NCI-H345 treated with DMSO at 0.1 percent for 48 hours (cell line): ENCODE results near the gene INPP5A.

Experiments
- DNase-seq: peaks from one replicate; lab custom pipeline; 2025; ENCODE audit not compliant: unreplicated experiment; lab: John Stamatoyannopoulos, UW

Gene INPP5A

GRCh38 chr10:132776186-132776585, 238.6 kb downstream of the INPP5A start:
- DNase-seq: no peak

- no peak for DNase-seq
These were observed 239.2 kb downstream of the INPP5A start for GRCh38 chr10:132776821-132777220.

- no peak for DNase-seq
These were observed 239.9 kb downstream of the INPP5A start for GRCh38 chr10:132777441-132777840.

- DNase-seq: no peak
These were observed 242.1 kb downstream of the INPP5A start for GRCh38 chr10:132779549-132780294.

GRCh38 chr10:132780356-132780755, 242.8 kb downstream of the INPP5A start:
- DNase-seq: no peak

- no peak for DNase-seq
These were observed 244.0 kb downstream of the INPP5A start for GRCh38 chr10:132781556-132781955.

GRCh38 chr10:132783165-132783939, 245.8 kb downstream of the INPP5A start:
- DNase-seq: no peak

DNA sequence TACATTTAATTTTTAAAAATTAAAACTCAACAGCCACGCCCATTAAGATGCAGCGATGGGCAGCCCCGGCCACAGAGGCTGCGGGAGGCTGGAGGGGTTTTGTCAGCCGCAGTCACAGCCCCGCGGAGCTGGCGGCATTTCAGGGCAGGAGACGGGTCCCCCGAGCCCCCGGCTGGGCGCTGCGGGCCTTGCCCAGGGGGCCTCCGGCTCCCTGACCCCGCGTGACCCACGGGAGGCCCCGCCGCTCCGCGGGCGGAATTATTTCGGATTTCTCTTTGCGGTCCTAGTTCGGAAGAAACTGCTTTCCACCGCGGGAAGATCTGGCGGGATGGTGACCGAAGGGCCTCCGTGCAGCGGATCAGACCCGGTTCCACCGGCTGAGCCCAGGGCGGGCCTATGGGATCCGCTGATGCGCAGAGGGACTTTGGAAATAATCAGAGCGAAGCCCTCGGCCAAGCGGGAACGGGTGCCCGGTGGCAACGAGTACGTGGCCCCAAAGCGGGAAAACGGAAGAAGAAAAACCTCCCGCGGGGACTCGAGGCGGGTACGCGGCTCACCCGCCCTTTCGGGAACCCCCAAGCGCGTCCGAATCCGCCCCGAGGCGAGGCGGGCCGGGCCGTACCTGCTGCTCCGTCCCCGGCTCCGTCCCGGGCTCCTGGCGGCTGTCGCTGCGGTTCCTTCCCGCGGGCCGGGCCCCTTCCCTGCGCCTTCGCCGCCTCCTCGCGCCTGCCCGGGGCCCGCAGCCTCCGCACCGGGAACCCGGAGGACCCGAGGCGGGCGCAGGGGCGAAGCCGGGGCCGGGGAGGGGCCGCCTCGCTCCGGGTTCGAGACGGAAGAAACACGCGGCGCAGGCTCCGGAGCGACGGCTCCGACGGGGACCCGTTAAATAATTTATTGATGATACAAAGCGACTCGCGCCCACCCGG, 246.6 kb downstream of the INPP5A start:
- no peak for DNase-seq

GRCh38 chr10:132784866-132785722, 247.5 kb downstream of the INPP5A start:
- DNase-seq: no peak

- no peak for DNase-seq
These were observed 248.3 kb downstream of the INPP5A start, which contains the start of gene NKX6-2 for GRCh38 chr10:132785723-132786475. TSS of gene NKX6-2 (minus strand) at chr10:132786147. CDS start at chr10:132785948, 199 bp downstream.

DNA sequence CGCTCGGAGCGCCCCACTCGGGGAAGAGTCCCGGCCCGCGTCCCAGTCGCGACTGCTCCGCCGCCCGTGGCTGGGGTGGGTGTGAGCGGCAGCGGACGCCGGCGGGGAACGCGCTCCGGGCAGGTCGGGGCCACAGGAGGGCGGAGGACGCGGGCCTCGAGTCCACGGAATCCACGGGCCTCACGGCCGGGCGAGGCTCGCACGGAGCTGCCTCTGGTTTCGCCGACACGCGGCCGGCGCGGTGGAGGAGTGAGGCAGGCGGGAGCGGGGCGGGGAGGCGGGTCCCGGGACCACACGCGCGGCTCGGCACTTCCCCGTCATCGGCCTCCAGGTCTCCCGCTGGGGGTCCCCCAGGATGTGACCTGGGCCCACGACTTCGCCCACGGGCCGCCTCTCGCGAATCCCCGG, 248.9 kb downstream of the INPP5A start:
- no peak for DNase-seq

DNA sequence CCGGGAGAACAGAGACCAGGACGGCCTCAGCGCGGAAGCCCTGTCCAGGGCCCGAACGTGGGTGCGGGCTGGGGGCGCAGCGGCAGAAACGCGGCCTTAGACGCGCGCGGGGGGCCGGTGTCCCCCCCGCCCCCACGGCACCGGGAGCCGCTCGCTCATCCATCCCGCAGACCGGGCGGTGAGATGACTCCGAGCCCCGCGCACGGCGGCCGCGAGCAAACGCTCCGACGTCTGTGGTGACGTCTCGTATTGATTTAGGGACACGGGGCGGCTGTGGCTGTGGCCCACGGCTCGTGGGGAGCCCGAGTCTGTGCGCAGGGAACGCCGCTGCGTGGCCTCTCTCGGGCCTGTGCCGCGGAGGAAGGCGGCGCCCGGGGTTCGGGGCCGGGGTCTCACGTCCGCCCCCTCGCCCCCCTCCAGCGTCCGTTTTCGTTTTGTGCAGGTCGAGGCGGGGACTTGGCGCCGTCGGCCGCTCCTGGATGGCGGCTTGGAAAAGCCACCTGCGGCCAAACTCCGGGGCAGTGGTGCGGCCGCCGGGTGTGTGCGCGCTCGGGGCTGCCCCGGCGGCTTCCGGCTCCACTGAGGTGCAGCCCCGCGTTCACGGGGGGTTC, 249.4 kb downstream of the INPP5A start:
- no peak for DNase-seq

- no peak for DNase-seq
These were observed 250.1 kb downstream of the INPP5A start for GRCh38 chr10:132787495-132788179.

GRCh38 chr10:132788180-132788830, 250.7 kb downstream of the INPP5A start:
- DNase-seq: no peak

DNA sequence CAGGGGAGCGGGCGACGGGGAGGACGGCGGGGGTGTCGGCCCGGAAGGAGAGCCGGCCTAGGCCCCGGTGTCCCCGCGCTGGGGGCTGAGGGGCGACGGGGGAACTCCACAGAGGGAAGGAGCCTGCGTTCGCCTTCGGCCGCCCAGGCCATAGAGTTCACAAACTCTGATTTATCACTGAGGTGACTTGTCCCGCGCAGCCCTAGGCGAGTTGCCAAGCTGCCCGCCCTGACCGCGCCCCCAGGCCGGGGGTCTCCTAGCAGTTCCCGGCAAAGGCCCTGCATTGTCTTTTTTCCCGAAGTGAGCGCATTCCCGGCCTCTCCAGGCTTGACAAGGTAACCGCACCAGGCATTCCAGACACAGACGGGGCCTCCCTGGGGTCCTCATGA, 251.2 kb downstream of the INPP5A start:
- no peak for DNase-seq

DNA sequence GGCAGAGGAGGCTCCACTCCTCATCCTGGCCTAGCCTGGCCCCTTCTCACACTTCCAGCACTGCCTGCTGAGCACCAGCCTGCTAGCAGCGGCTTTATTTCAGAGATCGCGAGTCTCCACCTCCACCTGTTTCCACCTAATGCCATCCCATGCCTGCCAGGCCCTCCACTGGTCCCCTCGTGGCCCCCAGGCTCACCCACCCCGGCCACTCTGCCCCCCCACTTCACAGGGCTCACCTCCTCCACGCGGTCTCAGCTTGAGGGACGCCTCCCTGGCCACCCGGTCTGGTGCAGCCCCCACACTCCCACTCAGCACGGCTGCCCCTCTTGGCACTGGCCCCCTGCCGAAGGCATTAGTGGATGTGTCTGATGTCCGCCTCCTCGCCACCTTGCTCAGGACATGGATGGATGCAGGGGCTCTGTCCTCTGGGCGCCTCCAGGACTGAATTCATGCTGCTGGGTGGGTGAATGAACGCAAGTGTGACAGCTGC, 252.1 kb downstream of the INPP5A start:
- no peak for DNase-seq

DNA sequence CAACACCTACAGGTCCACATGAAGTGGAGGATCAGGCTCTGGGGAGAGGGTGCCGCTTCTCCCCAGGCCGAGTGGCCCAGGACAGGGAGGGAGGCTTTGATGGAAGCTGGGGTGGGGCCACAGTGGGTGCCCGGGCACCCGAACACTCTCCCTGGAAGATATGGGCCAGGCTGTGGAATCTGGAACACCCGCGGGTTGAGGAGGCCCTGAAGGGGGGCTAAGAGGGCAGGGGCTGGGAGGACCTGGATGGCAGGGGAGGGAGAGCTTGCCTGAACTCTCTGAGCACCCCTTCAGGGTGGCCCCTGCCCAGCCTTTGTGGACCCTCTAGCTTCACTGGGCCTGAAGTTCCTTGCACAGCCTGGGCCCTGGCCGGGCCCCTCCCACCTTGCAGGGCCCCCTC, 252.9 kb downstream of the INPP5A start:
- DNase-seq: no peak
